ENCODE data around the gene MYLK4. TPM values are rescaled to one million over a fixed set of nuclear protein-coding genes. Genes with fewer than 3 reads are reported as not detected.

MYLK4 gene
- total and polyA plus RNA-seq, 2 experiments from 2014 or later = 0.20 to 0.43 TPM

GRCh38 chr6:2755456-2755855, 4.7 kb upstream of the MYLK4 start:
- Histone ChIP-seq H3K4me2 (ENCODE audit: unreplicated experiment) (no peak overlapping the region), H3K27ac (no peak overlapping the region), H2AFZ (no peak overlapping the region), H3K4me1 (ENCODE audit: insufficient read depth) (no peaks in the 10 kb centered on the region), H3K9me3 (ENCODE audit: low read depth) (no peaks in the 10 kb centered on the region), H3K79me2 (ENCODE audit: insufficient read depth) (no peaks in the 10 kb centered on the region), H3K9me2 (ENCODE audit: insufficient read depth) (no peaks in the 10 kb centered on the region), H3K36me3 (ENCODE audit: low read depth) (no peaks in the 10 kb centered on the region), H4K20me1 (ENCODE audit: insufficient read depth) (no peaks in the 10 kb centered on the region), H3K4me3 (no peak overlapping the region), H3F3A (ENCODE audit: insufficient read depth) (no peaks in the 10 kb centered on the region), H3K27me3 (replicated peaks; ENCODE audit: insufficient read depth) (no peaks in the 10 kb centered on the region), H3K9ac (no peak overlapping the region)
- no peak for TF ChIP-seq EZH2phosphoT487 (IDR thresholded peaks at IDR 0.05; ENCODE audit: insufficient read depth, low read depth)
- no peak for TF ChIP-seq EZH2 (IDR thresholded peaks at IDR 0.05; ENCODE audit: insufficient read depth, poor library complexity, severe bottlenecking)
- in situ Hi-C loops (cut with MboI) = no loop called here
- WGBS, 2 experiments (ENCODE audit: low coverage in 1 of 2, low lambda C conversion rate in 2 of 2, missing lambda C conversion rate in 2 of 2) = 76 to 80% methylated on average over 3 of the region's 3 CpGs
- DNase-seq = no peak

GRCh38 chr6:2754911-2755310, 4.2 kb upstream of the MYLK4 start:
- Histone ChIP-seq H3K79me2 (ENCODE audit: insufficient read depth) (no peaks in the 10 kb centered on the region), H3K4me2 (ENCODE audit: unreplicated experiment) (no peak overlapping the region), H3K9ac (no peak overlapping the region), H3K9me2 (ENCODE audit: insufficient read depth) (no peaks in the 10 kb centered on the region), H3F3A (ENCODE audit: insufficient read depth) (no peaks in the 10 kb centered on the region), H3K4me1 (ENCODE audit: insufficient read depth) (no peaks in the 10 kb centered on the region), H3K27me3 (replicated peaks; ENCODE audit: insufficient read depth) (no peaks in the 10 kb centered on the region), H3K27ac (no peak overlapping the region), H3K36me3 (ENCODE audit: low read depth) (no peaks in the 10 kb centered on the region), H2AFZ (no peak overlapping the region), H3K4me3 (no peak overlapping the region), H4K20me1 (ENCODE audit: insufficient read depth) (no peaks in the 10 kb centered on the region), H3K9me3 (ENCODE audit: low read depth) (no peaks in the 10 kb centered on the region)
- 52 to 69% methylated on average over 1 of the region's 1 CpG for WGBS, 2 experiments (ENCODE audit: low coverage in 1 of 2, low lambda C conversion rate in 2 of 2, missing lambda C conversion rate in 2 of 2)
- DNase-seq = no peak
- TF ChIP-seq EZH2phosphoT487 (IDR thresholded peaks at IDR 0.05; ENCODE audit: insufficient read depth, low read depth) (no peak), EZH2 (IDR thresholded peaks at IDR 0.05; ENCODE audit: insufficient read depth, poor library complexity, severe bottlenecking) (no peak)
- in situ Hi-C loops (cut with MboI) = no loop called here

- Histone ChIP-seq H3K4me2 (ENCODE audit: unreplicated experiment) (no peak overlapping the region), H3K9me3 (ENCODE audit: low read depth) (no peaks in the 10 kb centered on the region)
- no peak for TF ChIP-seq EZH2phosphoT487 (IDR thresholded peaks at IDR 0.05; ENCODE audit: insufficient read depth, low read depth)
- TF ChIP-seq EZH2 (IDR thresholded peaks at IDR 0.05; ENCODE audit: insufficient read depth, poor library complexity, severe bottlenecking) = no peak
These were observed 3.7 kb upstream of the MYLK4 start for GRCh38 chr6:2754393-2754792.

GRCh38 chr6:2753743-2754142, 3.0 kb upstream of the MYLK4 start:
- no peak for DNase-seq
- Histone ChIP-seq H3K9ac (no peak overlapping the region), H3K79me2 (ENCODE audit: insufficient read depth) (no peaks in the 10 kb centered on the region), H3K4me3 (no peak overlapping the region), H3K4me1 (ENCODE audit: insufficient read depth) (no peaks in the 10 kb centered on the region), H2AFZ (no peak overlapping the region), H3K27me3 (replicated peaks; ENCODE audit: insufficient read depth) (no peaks in the 10 kb centered on the region), H3K36me3 (ENCODE audit: low read depth) (no peaks in the 10 kb centered on the region), H4K20me1 (ENCODE audit: insufficient read depth) (no peaks in the 10 kb centered on the region), H3K9me2 (ENCODE audit: insufficient read depth) (no peaks in the 10 kb centered on the region), H3F3A (ENCODE audit: insufficient read depth) (no peaks in the 10 kb centered on the region), H3K27ac (no peak overlapping the region), H3K4me2 (ENCODE audit: unreplicated experiment) (no peak overlapping the region), H3K9me3 (ENCODE audit: low read depth) (no peaks in the 10 kb centered on the region)
- no peak for TF ChIP-seq EZH2 (IDR thresholded peaks at IDR 0.05; ENCODE audit: insufficient read depth, poor library complexity, severe bottlenecking)
- no peak for TF ChIP-seq EZH2phosphoT487 (IDR thresholded peaks at IDR 0.05; ENCODE audit: insufficient read depth, low read depth)
- in situ Hi-C loops (cut with MboI) = no loop called here

More at GRCh38 chr6:2754393-2754792, 3.7 kb upstream of the MYLK4 start:
- H3F3A ChIP-seq (ENCODE audit: insufficient read depth) = no peaks in the 10 kb centered on the region
- no peaks in the 10 kb centered on the region for H3K4me1 ChIP-seq (ENCODE audit: insufficient read depth)
- H3K36me3 ChIP-seq (ENCODE audit: low read depth) = no peaks in the 10 kb centered on the region
- DNase-seq = no peak
- H3K27me3 ChIP-seq (replicated peaks; ENCODE audit: insufficient read depth) = no peaks in the 10 kb centered on the region
- no peak overlapping the region for H2AFZ ChIP-seq
- no peaks in the 10 kb centered on the region for H3K79me2 ChIP-seq (ENCODE audit: insufficient read depth)
- in situ Hi-C loops (cut with MboI) = no loop called here
- no peak overlapping the region for H3K27ac ChIP-seq
- H3K9me2 ChIP-seq (ENCODE audit: insufficient read depth) = no peaks in the 10 kb centered on the region
- 32 to 40% methylated on average over 3 of the region's 3 CpGs for WGBS, 2 experiments (ENCODE audit: low coverage in 1 of 2, low lambda C conversion rate in 2 of 2, missing lambda C conversion rate in 2 of 2)
- no peak overlapping the region for H3K9ac ChIP-seq
- no peak overlapping the region for H3K4me3 ChIP-seq
- H4K20me1 ChIP-seq (ENCODE audit: insufficient read depth) = no peaks in the 10 kb centered on the region

GRCh38 chr6:2753110-2753489, 2.4 kb upstream of the MYLK4 start:
- in situ Hi-C loops (cut with MboI) = no loop called here
- 82% methylated on average over 7 of the region's 7 CpGs for WGBS, 2 experiments (ENCODE audit: low coverage in 1 of 2, low lambda C conversion rate in 2 of 2, missing lambda C conversion rate in 2 of 2)
- Histone ChIP-seq H3K4me2 (ENCODE audit: unreplicated experiment) (no peak overlapping the region), H2AFZ (no peak overlapping the region), H3K4me3 (no peak overlapping the region), H3K36me3 (ENCODE audit: low read depth) (no peaks in the 10 kb centered on the region), H3K9ac (no peak overlapping the region), H3K9me2 (ENCODE audit: insufficient read depth) (no peaks in the 10 kb centered on the region), H3K79me2 (ENCODE audit: insufficient read depth) (no peaks in the 10 kb centered on the region), H4K20me1 (ENCODE audit: insufficient read depth) (no peaks in the 10 kb centered on the region), H3K27ac (no peak overlapping the region), H3K4me1 (ENCODE audit: insufficient read depth) (no peaks in the 10 kb centered on the region), H3F3A (ENCODE audit: insufficient read depth) (no peaks in the 10 kb centered on the region), H3K9me3 (ENCODE audit: low read depth) (no peaks in the 10 kb centered on the region), H3K27me3 (replicated peaks; ENCODE audit: insufficient read depth) (no peaks in the 10 kb centered on the region)
- DNase-seq = no peak
- TF ChIP-seq EZH2 (IDR thresholded peaks at IDR 0.05; ENCODE audit: insufficient read depth, poor library complexity, severe bottlenecking) (no peak), EZH2phosphoT487 (IDR thresholded peaks at IDR 0.05; ENCODE audit: insufficient read depth, low read depth) (no peak)

Measured in GM23248 (cell line).